ENCODE measurements around the gene ZSWIM9. TPM values are rescaled to one million over a fixed set of nuclear protein-coding genes. Genes with fewer than 3 reads are reported as not detected.

The ZSWIM9 gene
- total RNA-seq, 1 donor from 2014 or later: 11.8 TPM

DNA sequence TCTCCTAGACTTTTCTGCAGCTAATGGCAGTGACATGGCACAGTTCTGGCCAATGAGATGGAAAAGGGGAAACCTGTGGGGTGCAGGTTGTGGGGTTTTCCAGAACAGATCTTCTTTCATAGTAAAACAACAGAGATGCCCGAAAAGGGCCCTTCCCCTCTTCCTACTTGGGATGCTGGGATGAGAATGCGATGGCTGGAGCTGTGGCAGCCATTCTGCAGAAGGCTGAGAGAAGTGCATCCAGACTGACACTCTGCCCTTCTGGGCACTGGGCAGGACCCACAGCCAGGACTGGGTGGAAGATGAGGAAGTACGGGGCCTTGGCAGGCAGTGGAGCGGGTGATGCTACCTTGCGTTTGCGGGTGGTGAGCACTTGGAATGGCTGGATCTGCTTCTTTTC lies 42.9 kb upstream of the ZSWIM9 start:
- TF ChIP-seq, protein P1, sequence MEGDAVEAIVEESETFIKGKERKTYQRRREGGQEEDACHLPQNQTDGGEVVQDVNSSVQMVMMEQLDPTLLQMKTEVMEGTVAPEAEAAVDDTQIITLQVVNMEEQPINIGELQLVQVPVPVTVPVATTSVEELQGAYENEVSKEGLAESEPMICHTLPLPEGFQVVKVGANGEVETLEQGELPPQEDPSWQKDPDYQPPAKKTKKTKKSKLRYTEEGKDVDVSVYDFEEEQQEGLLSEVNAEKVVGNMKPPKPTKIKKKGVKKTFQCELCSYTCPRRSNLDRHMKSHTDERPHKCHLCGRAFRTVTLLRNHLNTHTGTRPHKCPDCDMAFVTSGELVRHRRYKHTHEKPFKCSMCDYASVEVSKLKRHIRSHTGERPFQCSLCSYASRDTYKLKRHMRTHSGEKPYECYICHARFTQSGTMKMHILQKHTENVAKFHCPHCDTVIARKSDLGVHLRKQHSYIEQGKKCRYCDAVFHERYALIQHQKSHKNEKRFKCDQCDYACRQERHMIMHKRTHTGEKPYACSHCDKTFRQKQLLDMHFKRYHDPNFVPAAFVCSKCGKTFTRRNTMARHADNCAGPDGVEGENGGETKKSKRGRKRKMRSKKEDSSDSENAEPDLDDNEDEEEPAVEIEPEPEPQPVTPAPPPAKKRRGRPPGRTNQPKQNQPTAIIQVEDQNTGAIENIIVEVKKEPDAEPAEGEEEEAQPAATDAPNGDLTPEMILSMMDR (IDR thresholded peaks at IDR 0.05; ENCODE audit: unreplicated experiment): no peak
- Mint-ChIP-seq H3K27ac (no peak overlapping the region), H3K9me3 (ENCODE audit: low read depth) (no peaks in the 10 kb centered on the region), H3K4me1 (ENCODE audit: low read depth) (peaks cover 6% of the 10 kb centered on the region), H3K27me3 (no peaks in the 10 kb centered on the region), H3K36me3 (ENCODE audit: insufficient read depth) (peaks cover 38% of the 10 kb centered on the region), H3K4me3 (ENCODE audit: low read depth) (no peak overlapping the region)
- no peak for DNase-seq (ENCODE audit: low spot score, unreplicated experiment)

DNA sequence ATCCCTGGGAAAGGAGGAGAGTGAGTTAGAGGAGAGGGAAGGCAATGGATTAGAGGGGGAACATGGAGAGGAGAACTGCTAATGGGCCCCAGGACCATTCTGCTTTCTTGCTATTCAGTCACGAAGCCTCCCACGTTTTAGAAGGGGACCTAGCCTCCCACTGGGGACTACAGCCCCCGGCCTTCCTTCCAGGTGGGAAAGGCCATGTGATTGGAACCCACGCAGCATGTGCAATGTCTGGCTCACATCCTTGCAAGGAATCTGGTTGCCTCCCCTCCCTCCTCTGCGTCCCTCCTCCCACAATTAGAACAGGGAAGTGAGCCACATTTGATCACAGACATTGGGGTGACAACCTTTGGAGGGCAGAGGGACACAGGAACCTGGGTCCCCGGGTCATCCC lies 37.4 kb upstream of the ZSWIM9 start:
- no peaks in the 10 kb centered on the region for H3K27me3 Mint-ChIP-seq
- H3K27ac Mint-ChIP-seq: no peak overlapping the region
- no peak overlapping the region for H3K4me3 Mint-ChIP-seq (ENCODE audit: low read depth)
- TF ChIP-seq, protein P1 (IDR thresholded peaks at IDR 0.05; ENCODE audit: unreplicated experiment): no peak
- H3K9me3 Mint-ChIP-seq (ENCODE audit: low read depth): no peaks in the 10 kb centered on the region
- no peak for DNase-seq (ENCODE audit: low spot score, unreplicated experiment)
- peaks cover 18% of the 10 kb centered on the region for H3K36me3 Mint-ChIP-seq (ENCODE audit: insufficient read depth)
- no peaks in the 10 kb centered on the region for H3K4me1 Mint-ChIP-seq (ENCODE audit: low read depth)

DNA sequence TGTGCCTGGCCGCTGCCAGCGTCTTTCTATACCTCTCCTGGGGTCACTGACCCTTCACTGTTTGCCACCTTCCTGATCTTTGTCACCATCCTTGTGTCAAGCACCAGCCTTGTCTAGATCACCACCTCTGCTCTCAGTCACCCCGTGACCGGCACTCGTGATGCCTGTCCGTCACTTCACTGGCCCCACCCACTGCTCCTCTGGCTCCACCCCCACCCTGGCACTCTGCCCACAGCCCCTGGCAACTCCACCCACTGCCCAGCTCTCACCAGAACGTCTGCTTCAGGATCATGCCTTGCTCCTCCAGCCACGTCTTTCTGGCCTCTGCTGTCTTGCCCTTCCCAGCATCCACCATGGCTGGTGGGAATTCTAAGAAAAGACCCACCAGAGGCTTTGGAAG lies 35.1 kb upstream of the ZSWIM9 start:
- no peak for DNase-seq (ENCODE audit: low spot score, unreplicated experiment)
- H3K27ac Mint-ChIP-seq: peak overlapping the region; percentile 78

DNA sequence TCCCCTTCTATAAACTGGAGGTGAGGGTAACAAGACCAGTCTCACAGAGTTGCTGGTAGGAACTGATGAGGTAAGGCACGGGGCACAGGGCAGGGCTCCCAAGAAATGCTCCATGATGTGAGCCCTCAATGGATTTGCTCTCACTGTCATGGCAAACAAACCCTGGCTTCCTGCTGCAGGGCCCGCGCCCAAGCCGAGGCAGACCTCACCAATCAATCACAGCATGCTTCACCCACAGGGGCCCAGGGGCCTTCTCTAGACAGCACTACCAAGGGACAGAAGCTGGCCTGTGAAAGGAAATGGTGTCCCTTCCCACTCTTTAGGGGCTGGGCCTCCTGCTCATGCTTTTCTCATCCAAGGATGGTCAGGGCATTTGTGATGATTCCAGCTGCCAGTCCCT lies 33.9 kb upstream of the ZSWIM9 start:
- Mint-ChIP-seq H3K27ac (no peak overlapping the region), H3K9me3 (ENCODE audit: low read depth) (no peaks in the 10 kb centered on the region), H3K4me3 (ENCODE audit: low read depth) (no peak overlapping the region), H3K36me3 (ENCODE audit: insufficient read depth) (peaks cover 6% of the 10 kb centered on the region), H3K4me1 (ENCODE audit: low read depth) (no peaks in the 10 kb centered on the region), H3K27me3 (no peaks in the 10 kb centered on the region)
- TF ChIP-seq, protein P1 (IDR thresholded peaks at IDR 0.05; ENCODE audit: unreplicated experiment): no peak
- no peak for DNase-seq (ENCODE audit: low spot score, unreplicated experiment)

More for the DNA sequence above, 35.1 kb upstream of the ZSWIM9 start:
- Mint-ChIP-seq H3K4me1 (ENCODE audit: low read depth) (no peaks in the 10 kb centered on the region), H3K36me3 (ENCODE audit: insufficient read depth) (peaks cover 10% of the 10 kb centered on the region), H3K4me3 (ENCODE audit: low read depth) (no peak overlapping the region), H3K9me3 (ENCODE audit: low read depth) (no peaks in the 10 kb centered on the region), H3K27me3 (no peaks in the 10 kb centered on the region)
- TF ChIP-seq, protein P1 (IDR thresholded peaks at IDR 0.05; ENCODE audit: unreplicated experiment): no peak

DNA sequence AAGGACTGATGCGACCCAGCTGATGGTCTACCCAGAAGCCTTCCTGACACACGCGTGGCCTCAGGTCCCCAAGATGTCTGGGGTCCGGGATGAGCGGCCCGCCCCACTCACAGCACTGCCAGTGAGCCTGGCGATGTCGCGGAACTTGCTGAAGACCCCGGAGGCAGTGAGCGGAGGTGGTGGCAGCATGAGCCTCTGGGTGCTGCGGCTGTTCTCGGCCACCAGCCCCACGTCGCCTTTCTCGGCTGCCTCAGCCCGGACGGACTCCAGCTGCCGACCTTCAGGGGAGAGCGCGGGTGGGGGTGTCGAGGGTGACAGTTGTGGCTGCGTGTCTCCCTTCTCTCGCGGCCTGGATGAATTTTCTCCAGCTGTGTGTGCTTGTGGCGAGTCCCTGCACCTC lies 33.1 kb upstream of the ZSWIM9 start:
- H3K4me3 Mint-ChIP-seq (ENCODE audit: low read depth): no peak overlapping the region
- peaks cover 4% of the 10 kb centered on the region for H3K36me3 Mint-ChIP-seq (ENCODE audit: insufficient read depth)
- no peaks in the 10 kb centered on the region for H3K9me3 Mint-ChIP-seq (ENCODE audit: low read depth)
- no peak for DNase-seq (ENCODE audit: low spot score, unreplicated experiment)
- no peak overlapping the region for H3K27ac Mint-ChIP-seq
- H3K27me3 Mint-ChIP-seq: no peaks in the 10 kb centered on the region
- TF ChIP-seq, protein P1 (IDR thresholded peaks at IDR 0.05; ENCODE audit: unreplicated experiment): no peak
- H3K4me1 Mint-ChIP-seq (ENCODE audit: low read depth): no peaks in the 10 kb centered on the region
